ENCODE measurements around the gene MGLL.

The MGLL gene

DNA sequence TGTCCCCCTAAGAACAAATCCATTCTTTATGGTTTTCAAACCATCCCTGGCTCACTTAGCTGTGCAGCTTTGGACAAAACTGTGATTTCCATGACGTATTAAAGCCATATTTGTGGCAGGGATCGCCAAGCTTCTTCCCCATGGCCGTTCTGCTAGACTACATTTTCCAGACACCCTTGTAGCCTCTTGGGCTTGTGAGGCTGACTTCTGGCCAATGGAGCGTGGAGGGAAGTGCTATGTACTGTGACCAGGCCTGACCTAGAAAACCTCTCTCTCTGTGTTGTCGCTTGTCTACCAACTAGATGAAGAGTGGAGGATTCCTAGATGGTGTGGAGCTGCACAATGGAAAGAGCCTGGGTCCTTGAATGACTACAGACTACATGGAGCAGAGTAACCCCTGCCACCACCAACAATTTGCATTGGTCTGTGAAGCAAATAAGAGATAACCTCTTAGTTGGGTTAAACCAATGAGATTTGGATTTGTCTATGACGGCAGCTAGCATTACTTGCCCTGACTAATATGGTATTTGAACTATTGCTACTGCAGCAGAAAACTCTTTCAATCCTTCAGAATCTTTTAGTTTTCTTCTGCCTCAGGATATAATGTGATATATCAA is 22.1 kb upstream of the MGLL start:
- Histone ChIP-seq H3K79me2 (ENCODE audit: insufficient read depth, low read length) (peaks cover 11% of the 10 kb centered on the region), H3K36me3 (ENCODE audit: low read length) (0 out of 2 replicates have a peak, but pooled peaks cover under 1% of the 10 kb centered on the region), H3K27me3 (ENCODE audit: low read length) (no peaks in the 10 kb centered on the region), H3K4me3 (ENCODE audit: insufficient read depth, low read length, poor library complexity, severe bottlenecking) (no peak overlapping the region), H2AFZ (ENCODE audit: low read depth, low read length, severe bottlenecking) (no peak overlapping the region), H3F3A (ENCODE audit: insufficient read depth) (peaks cover 34% of the 10 kb centered on the region), H3K9me2 (replicated peaks; ENCODE audit: insufficient read depth, low read length) (no peaks in the 10 kb centered on the region), H3K9me3 (ENCODE audit: insufficient read depth, low read length) (no peaks in the 10 kb centered on the region), H3K27ac (ENCODE audit: low read depth, low read length) (peak overlapping the region; percentile 99), H3K4me2 (ENCODE audit: low read depth, low read length, poor library complexity, severe bottlenecking) (peak overlapping the region; percentile 87), H3K9ac (ENCODE audit: low read length) (no peak overlapping the region; the same call in 1 of the 2 replicates), H4K20me1 (ENCODE audit: low read depth, low read length) (no peaks in the 10 kb centered on the region)
- TF ChIP-seq EZH2phosphoT487 (conservative IDR thresholded peaks at IDR 0.05; ENCODE audit: low read length): no peak
- TF ChIP-seq, protein P1, sequence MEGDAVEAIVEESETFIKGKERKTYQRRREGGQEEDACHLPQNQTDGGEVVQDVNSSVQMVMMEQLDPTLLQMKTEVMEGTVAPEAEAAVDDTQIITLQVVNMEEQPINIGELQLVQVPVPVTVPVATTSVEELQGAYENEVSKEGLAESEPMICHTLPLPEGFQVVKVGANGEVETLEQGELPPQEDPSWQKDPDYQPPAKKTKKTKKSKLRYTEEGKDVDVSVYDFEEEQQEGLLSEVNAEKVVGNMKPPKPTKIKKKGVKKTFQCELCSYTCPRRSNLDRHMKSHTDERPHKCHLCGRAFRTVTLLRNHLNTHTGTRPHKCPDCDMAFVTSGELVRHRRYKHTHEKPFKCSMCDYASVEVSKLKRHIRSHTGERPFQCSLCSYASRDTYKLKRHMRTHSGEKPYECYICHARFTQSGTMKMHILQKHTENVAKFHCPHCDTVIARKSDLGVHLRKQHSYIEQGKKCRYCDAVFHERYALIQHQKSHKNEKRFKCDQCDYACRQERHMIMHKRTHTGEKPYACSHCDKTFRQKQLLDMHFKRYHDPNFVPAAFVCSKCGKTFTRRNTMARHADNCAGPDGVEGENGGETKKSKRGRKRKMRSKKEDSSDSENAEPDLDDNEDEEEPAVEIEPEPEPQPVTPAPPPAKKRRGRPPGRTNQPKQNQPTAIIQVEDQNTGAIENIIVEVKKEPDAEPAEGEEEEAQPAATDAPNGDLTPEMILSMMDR (IDR thresholded peaks at IDR 0.05; ENCODE audit: insufficient read depth, low read length, poor library complexity, severe bottlenecking): no peak

DNA sequence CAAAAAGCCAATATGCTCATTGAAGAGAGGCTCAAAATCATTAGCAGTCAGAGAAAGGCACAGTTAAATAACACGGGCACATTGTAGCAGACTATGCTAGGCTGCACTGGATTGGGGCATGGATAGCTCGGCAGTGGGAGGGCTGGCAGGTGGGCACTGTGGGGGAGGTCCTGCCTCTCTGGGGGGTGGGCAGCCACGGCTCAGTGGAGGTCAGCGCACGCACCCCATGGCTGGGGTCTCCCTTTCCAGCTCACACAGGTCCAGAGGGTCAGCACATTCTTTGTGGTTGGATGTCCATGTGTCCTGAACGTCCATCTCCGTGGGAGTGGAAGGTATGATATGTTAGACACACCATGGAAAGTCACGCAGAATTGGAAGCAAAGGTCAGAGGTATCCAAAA is 18.4 kb upstream of the MGLL start:
- H3K36me3 ChIP-seq (ENCODE audit: low read length): peaks cover 10% of the 10 kb centered on the region; the same call in 1 of the 2 replicates
- no peaks in the 10 kb centered on the region for H4K20me1 ChIP-seq (ENCODE audit: low read depth, low read length)
- peak overlapping the region; percentile 37 for H3K4me3 ChIP-seq (ENCODE audit: insufficient read depth, low read length, poor library complexity, severe bottlenecking)
- TF ChIP-seq, protein P1 (IDR thresholded peaks at IDR 0.05; ENCODE audit: insufficient read depth, low read length, poor library complexity, severe bottlenecking): no peak
- no peak for TF ChIP-seq EZH2phosphoT487 (conservative IDR thresholded peaks at IDR 0.05; ENCODE audit: low read length)
- H2AFZ ChIP-seq (ENCODE audit: low read depth, low read length, severe bottlenecking): no peak overlapping the region
- H3K27ac ChIP-seq (ENCODE audit: low read depth, low read length): peak overlapping the region; percentile 99
- peaks cover 20% of the 10 kb centered on the region for H3K79me2 ChIP-seq (ENCODE audit: insufficient read depth, low read length)
- peak overlapping the region; percentile 50 for H3K9ac ChIP-seq (ENCODE audit: low read length)
- H3K27me3 ChIP-seq (ENCODE audit: low read length): no peaks in the 10 kb centered on the region
- no peaks in the 10 kb centered on the region for H3K9me3 ChIP-seq (ENCODE audit: insufficient read depth, low read length)
- no peaks in the 10 kb centered on the region for H3K9me2 ChIP-seq (replicated peaks; ENCODE audit: insufficient read depth, low read length)
- H3F3A ChIP-seq (ENCODE audit: insufficient read depth): peaks cover 60% of the 10 kb centered on the region
- H3K4me2 ChIP-seq (ENCODE audit: low read depth, low read length, poor library complexity, severe bottlenecking): peak overlapping the region; percentile 87

DNA sequence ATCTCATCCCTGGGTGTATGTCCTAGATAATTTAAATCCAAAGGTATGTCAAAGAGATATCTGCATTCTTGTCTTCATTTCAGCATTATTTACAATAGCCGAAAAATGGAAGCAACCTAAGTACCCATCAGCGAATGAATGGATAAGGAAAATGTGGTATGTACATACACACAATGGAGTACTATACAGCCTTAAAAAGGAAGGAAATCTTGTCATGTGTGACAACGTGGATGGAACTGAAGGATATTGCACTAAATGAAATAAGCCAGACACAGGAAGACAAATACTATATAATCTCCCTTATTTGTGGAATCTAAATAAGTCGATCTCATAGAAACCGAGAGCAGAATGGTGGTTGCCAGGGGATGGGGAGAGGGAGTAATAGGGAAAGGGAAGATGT is 16.8 kb upstream of the MGLL start:
- H3K9ac ChIP-seq (ENCODE audit: low read length): no peak overlapping the region
- peaks cover 63% of the 10 kb centered on the region for H3F3A ChIP-seq (ENCODE audit: insufficient read depth)
- H3K9me2 ChIP-seq (replicated peaks; ENCODE audit: insufficient read depth, low read length): no peaks in the 10 kb centered on the region
- H3K27ac ChIP-seq (ENCODE audit: low read depth, low read length): peak overlapping the region; percentile 99; the same call in 1 of the 2 replicates
- H4K20me1 ChIP-seq (ENCODE audit: low read depth, low read length): no peaks in the 10 kb centered on the region
- peak overlapping the region; percentile 87 for H3K4me2 ChIP-seq (ENCODE audit: low read depth, low read length, poor library complexity, severe bottlenecking)
- H3K79me2 ChIP-seq (ENCODE audit: insufficient read depth, low read length): peaks cover 20% of the 10 kb centered on the region
- H3K9me3 ChIP-seq (ENCODE audit: insufficient read depth, low read length): no peaks in the 10 kb centered on the region
- no peaks in the 10 kb centered on the region for H3K27me3 ChIP-seq (ENCODE audit: low read length)
- no peak overlapping the region for H2AFZ ChIP-seq (ENCODE audit: low read depth, low read length, severe bottlenecking)
- H3K36me3 ChIP-seq (ENCODE audit: low read length): peaks cover 12% of the 10 kb centered on the region
- no peak overlapping the region for H3K4me3 ChIP-seq (ENCODE audit: insufficient read depth, low read length, poor library complexity, severe bottlenecking)
- no peak for TF ChIP-seq EZH2phosphoT487 (conservative IDR thresholded peaks at IDR 0.05; ENCODE audit: low read length)
- TF ChIP-seq, protein P1 (IDR thresholded peaks at IDR 0.05; ENCODE audit: insufficient read depth, low read length, poor library complexity, severe bottlenecking): no peak
